UCSD-AML1 (cell line): ENCODE results near the gene SPCS3.
"Not testable (repeated sequence)": the region's sequence is repeated elsewhere in the genome, so short reads cannot be mapped to it uniquely, and the experiment has no call there.

Source experiments
- DNase-seq: peaks from one replicate; lab custom pipeline; 2025; ENCODE audit not compliant: unreplicated experiment; lab: John Stamatoyannopoulos, UW

Gene SPCS3

DNA sequence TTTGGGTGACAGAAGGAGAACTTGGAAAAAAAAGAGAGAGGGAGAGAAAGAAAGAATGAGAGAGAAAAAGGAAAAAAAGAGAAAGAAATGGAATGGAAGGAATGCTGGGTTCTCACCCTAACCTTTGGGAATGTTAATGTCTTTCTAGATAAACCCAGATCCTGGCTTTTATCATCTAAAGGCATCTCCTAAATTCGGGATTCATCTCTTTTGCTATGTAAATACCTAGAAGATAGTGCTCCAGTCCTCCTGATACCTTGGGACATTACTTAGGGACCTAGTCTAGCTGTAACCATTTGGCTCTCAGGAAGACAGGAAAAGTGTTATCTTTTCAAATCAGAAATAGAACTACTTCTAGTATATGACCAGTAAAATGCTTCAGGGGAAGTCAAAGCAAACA, 15.8 kb upstream of the SPCS3 start:
- no peak for DNase-seq

DNA sequence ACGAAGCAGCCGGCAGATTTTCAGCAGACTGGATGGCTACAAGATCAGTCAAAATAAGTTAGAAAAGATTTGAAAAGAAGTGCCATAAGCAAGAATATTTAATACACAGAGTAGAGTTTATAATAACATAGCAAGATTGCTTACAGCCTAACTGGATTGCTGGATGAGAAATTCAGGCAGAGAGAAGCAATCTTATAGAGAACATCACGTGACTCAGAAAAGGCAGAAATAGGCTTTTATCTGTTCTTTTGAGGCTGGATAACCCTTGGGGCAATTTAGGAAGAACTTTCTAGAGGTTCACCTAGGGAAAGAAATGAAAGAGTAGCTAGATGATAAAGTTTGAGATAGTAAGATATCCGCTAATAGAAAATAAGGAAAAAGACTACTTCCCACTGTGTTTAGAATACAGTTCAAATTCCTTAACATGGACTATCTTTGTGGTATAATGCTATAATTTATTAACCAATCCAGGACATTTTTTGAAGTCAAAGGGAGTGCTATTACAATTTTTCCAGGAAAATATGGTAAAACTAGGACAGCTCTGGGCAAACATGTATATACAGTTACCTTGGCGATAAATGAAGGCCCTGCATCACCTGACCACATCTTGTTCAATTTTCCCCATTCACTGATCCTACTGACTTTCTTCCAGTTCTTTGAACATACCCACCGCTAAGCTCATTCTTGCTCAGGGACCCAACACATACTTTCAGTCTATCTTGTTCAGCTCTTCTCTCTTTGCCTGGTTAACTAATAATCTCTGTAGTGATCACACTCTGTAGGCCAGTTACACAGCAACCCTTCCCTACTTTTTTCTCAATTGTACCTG, 12.7 kb upstream of the SPCS3 start:
- no peak for DNase-seq

DNA sequence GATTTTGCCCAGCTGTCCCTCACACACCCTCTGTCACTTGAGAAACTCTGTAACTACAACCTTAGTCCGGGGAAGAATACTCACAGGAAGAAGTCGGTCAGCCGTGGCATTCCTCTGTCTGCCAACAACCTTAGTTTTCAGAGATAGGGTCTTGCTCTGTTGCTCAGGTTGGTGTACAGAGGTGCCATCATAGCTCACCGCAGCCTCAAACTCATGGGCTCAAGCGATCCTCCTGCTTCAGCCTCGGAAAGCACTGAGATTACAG, 12.2 kb upstream of the SPCS3 start:
- DNase-seq = no peak

DNA sequence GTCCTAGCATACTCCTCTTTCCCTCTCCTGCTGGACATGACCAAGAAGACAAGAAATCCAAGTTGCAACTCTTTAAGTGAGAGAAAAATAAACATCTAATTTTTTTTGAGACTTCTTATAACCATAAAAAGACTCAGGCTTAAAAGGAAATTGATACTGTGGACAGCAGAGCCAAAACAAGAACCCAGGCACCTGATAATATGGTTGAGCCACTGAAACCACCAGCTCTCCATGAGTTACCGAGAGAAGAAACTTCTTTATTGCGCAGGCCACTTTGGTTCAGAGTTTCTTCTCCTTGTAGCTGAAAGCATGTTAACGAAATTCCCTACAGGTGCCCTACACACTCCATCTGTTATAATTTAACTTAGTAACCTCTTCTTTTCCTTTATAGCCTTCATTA, 11.3 kb upstream of the SPCS3 start:
- DNase-seq = no peak

DNA sequence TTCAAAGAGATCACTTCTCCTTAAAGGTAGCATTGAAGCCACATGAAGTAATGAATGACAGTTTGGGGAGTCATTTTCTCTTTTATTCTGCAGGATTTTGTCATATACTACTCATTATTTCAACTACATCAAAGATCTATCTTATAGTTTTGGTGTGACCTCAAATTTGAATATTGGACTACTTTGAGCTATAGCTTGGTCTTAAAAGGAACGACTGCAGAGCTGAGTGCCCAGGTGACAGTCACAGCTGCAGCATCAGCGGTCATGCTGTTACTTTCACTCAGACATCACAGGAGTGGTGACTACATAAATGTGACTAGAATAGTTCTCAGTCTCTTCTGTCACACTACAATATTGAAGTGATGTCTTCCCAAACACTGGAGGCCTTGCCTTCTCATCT, 10.7 kb upstream of the SPCS3 start:
- DNase-seq = no peak

DNA sequence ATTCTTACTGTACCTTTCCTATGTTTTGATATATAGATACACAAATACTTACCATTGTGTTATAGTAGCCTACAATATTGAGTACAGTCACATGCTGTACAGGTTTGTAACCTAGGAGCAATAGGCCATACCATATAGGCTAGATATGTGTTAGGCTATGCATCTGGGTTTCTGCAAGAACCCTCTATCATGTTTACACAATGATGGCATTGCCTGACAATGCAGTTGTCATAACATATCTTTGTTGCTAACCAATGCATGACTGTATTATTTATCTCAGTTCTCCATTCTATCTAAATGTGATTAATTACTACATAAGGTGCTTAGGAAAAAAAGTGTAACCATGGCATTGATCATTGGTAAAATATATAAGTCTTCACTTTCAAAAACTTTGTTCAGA, 10.0 kb upstream of the SPCS3 start:
- DNase-seq = no peak

DNA sequence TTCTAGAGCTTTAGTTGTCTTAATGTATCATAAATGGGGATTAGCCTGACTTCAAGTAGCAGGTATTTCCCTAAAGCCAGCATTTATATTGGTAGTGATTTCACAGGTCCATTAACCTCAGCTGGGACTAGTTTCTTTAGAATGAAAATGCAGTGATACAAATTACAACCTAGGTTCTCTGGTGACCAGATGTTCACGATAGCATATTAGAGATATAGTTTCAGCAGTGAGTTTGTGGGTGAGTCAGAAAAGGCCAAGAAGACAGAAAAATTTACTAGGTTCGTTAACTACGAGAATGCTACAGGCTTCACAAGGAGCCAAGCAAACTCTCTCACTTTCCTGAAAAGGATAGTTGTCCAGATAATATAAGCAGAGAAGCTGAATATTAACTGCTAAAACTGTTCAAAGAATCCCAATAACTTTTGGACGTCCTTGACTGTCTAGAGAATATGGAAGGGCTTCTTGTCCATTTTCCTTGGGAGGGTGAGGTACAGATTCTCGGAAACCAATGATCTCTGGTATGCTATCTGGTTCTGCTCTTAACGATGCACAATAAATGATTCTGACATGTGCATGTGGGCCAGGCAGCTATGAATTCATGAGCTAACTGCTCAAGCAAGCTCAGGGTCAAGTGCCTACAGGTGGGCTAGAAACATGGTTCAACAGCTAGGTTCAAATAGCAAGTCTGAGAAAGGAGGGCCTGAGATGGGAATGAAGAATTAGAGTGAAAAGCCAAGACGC, 6.0 kb upstream of the SPCS3 start:
- DNase-seq = no peak

DNA sequence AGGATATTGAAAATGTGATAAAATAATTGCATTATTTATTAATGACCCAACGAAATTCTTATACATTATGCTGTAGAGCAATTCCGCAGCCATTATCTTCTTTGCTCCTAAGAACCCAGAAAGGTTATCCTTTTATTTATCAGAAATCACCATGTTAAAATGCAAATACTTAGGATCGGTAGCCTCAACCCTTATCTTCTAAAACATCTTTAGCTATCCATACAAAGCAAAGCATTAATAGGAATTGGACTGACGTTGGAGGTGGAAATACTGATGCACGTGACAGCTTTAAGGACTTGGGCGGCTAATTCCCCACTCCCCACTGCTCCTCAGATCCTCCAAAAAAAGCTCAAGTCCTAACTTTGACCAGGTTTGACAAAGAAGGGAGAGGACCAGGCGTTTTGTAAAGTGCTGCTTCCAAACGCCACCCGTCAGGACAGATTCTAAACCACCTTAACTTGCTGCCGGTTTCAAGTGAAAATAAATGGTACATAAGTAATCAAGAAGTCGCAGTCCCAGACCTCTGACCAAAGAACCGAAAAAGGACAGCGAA, 539 bp upstream of the SPCS3 start:
- DNase-seq = no peak

DNA sequence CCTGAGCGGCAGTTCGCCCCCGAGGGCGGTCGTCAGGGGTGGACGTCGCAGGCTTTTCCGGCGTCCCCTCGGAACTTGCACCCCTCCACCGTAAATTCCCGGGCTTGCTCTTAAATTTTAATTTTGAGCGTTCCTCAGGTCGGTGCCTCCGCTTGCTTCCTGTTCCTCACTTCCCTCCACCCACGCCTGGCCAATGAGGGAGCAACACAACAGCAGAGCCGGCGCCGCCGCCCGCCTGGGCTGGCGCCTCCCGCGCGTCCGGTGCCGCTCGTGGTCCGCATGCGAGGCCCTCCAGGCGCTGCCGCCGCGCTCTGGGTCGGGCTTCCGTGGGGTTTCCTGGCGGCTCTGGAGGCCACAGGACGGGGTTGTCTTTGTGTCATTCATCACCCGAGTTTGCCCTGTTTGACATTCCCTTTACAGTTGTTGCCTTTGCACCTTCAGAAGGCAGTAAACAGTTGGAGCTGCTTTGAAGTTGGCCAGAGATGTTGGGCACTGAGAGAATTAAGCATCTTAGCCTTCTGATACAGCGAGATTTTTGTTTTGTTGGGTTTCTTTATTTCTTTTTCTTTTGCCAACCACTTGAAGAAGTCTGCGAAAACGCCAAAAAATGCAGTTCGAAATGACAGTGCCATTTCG, 692 bp downstream of the SPCS3 start:
- DNase-seq = peak; percentile 92

DNA sequence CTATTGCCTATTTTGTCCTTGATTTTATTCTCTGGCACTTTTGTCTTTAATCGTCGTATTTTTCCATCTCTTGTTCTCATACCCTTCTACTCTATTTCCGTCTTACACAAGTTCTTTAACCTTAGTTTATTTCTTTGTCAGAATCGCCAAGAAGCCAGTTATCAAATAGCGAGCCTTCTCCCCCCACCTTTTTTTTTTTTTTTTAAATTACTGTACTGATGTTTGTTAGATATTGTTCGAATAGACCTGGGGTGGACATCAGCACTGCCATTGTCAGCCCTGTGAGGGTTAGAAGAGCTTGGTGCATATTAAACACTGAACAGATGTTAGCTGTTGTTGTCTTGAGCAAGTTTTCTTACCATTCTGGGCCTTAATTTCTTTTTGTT, 1.2 kb downstream of the SPCS3 start:
- no peak for DNase-seq

DNA sequence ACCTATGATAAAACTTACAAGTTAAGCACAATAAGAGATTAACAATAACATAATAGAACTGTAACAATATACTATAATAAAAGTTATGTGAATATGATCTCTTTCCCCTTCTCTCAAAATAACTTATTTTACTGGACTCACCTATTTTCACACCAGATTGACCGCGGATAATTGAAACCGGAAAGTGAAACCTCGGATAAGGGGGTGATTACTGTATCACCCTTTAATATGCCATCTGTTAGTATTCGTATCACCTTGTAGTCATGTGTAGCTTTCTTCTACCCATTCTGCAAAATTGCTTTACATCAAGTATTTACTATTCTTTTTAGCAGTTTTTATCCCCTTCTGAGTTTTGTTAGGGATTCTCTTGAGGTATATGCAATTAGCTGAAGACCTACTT, 1.8 kb downstream of the SPCS3 start:
- no peak for DNase-seq

DNA sequence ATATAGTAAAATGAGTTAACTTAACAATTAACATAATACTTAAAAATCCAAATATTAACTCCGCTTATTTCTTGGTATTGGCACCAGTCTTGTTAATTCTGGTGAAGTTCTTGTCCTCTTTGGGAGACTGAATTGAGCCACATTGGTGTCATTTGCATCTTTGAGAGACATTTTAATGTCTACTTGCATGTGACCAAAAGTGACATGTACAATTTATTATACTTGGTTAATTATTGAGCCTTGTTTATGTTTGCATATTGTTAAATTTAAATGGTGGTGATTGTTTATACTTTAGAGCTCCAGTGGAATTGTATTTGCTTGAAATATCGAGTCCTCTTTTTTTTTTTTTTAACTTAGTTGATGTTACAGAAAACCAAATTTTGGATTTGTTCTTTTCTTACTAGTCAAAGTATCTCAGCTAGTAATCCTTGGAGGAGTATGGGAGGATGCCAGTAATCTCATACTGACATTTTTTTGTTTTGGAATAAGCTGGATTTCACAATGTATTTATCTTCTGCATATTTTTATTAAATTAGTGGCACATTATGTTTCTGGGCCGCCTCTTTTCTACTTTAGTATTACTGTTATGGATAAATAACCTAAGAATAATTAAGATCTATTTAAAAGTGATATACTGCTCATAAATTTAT, 3.9 kb downstream of the SPCS3 start:
- DNase-seq = no peak

DNA sequence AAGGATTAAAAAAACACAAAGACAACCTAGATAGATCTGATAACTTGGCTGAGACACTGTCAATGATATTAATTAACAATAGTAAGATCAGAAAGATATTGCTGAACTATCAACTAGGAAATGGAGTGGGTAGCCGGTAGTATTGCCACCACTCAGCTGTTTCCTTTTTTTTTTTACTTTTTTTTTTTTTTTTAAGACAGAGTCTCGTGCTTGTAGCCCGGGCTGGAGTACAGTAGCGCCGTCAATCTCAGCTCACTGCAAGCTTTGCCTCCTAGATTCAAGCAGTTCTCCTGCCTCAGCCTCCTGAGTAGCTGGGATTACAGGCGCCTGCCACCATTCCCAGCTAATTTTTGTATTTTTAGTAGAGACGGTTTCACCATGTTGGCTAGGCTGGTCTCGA, 5.1 kb downstream of the SPCS3 start:
- not testable (repeated sequence) for DNase-seq

DNA sequence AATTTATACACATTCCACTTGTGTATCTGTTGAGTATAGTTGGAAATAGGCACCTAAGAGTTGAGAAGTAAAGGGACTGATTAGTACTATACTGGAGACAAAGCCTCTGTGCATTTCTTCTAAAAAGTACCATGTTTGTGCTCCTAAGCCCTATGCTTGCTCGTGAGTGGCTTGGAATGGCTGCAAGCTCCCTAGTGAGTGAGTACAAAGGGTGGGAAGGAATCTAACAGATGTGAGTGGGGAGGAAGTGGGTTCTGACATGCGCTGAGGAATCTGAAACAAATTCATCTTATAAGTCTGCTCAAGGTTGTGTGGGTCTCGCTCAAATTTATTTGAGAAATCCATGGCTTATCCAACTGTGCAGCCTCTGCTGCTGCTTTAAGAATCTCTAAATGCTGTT, 13.3 kb downstream of the SPCS3 start:
- DNase-seq = peak; percentile 7

DNA sequence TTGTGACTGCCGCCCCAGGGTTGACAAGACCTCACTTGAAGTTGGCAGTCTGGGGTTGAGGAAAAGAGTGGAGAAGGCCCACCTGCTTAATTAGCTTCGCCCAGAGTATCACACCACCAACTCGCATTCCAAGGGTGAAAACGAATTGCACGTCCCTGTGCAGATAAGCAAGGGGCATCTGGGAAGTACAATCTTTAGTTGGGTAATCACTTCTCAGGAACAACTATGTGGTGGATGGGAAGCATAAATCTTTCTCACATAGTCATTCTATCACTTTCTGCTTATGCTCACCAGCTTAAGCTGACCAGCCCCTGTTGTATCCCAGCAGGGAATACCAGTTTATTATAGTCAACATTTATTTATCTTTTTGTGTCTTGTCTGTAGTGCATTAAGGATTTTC, 14.3 kb downstream of the SPCS3 start:
- no peak for DNase-seq

DNA sequence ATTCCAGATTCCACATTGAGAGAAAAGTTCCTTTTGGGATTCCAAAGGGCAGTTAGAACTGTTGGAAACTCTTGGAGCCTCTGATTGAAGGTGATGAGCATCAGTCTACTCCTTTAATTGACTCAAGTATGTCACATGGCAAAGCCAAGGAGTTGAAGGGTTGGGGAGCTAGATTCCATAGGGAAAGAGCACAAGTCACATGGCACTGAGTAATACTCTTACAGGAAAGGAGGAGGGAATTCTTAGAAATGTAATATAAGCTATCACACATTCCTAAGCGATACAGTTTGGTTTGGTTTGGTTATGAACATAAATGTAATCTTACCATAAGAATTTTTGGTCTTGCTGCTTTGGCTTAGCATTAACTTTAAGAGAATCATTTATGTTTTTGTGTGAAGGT, 15.7 kb downstream of the SPCS3 start:
- no peak for DNase-seq

DNA sequence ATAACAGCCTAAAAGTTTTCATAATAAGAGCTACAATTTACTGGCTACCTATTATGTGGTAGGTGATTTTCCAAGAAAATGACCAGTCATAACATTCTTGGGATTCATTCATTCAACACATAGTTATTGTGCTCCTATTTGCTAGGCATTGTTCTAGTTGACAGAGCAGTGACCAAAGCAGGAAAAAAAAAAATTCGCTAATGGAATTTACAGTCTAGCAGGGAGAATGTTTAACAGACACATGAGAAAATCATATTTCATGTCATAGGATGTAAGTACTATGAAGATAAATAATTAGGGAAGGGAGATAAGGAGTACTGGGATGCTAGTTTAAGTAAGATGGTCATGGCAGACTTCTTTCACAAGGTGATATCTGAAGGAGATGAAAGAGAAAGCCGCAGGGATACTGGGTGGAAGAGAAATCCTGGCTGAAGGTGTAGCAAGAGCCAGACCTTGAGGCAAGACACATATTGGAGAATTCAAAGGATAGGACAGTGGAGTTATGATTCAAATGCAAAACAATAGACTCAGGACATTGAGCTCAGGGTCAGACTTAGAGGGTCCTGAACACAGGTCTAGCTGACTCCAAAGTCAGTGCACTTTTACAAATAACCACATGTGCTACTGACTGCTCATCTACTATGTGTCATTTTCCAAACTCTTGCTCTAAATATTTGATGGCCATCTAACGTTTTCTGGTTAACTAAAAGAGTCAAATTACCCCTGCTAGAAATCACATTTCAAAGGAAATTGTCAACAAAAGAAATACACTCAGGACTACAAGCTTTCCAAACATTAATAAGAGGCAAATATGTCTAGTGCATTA, 20.4 kb downstream of the SPCS3 start:
- DNase-seq = no peak

DNA sequence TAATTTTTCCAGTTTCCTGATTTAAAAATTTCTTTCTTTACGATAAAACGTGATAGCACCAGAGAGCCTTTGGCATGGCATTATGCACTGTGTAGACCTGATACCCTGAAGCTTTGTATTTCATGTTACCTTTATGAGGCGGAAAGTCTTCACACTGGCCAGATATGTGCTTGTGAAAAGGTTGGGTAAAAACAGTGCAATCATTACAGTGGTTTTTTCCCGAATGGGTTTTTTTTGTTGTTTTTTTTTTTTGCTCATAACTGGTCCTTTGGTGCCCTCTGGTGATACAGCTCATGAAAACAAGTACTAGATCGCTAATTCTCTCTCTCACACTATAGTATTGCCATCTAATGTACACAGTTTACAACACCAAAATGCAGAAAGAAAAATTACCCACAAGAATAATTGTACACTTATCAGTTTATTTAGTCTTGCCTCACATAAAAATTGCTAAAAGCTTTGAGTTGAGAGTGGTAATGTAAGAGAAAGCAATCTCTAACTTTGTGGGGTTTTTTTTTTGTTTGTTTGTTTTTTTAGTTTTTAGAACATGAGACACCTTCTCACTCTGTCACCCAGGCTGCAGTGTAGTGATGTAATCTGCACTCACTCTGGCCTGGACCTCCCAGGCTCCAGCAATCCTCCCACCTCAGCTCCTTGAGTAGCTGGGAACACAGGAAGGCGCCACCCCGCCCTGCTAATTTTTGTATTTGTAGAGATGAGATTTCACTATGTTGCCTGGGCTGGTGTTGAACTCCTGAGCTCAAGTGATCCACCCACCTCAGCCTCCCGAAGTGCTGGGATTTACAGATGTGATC, 21.3 kb downstream of the SPCS3 start:
- DNase-seq = no peak

DNA sequence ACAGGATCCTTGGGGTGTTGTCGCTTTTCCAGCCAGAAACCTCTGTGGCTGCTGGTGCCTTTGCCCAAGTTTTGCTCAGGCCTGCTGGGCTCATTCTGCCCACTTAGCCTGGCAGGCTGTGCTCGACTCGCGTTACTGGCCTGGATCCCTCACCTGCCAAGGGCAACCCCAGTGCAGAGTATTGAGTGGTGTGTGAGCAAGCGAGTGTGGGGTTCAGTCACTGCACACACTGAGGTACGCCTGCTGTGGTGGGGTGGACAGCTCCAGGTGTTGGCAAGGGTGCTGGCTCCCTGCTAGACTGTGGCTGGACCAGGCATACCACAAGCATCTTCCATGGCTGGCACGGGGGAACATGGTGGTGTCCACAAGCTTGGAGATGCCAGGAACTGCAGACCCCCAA, 22.6 kb downstream of the SPCS3 start:
- DNase-seq = no peak

DNA sequence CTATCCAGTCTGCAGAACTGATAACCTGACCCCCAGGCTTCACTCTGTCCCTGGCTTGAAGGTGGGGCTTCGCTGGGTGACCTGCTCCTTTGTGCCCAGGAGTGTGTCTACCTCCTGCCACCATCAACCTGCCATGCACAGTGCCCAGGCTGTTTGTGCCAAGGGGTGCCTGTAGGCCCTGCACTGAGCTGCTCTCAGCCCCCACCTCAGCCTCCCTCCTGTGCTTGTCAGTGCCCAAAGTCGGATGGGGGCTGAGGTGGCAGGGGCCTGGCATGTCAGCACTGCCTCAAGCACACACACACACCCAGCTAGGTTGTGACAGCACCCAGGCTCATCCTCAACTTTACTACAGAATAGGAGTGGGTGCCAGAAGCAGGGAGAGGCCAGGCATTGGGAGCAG, 23.5 kb downstream of the SPCS3 start:
- DNase-seq = no peak
